Ectodermal cell (in vitro differentiated cells): Measurements from ENCODE around the gene ARRB1.
A peak's percentile ranks its signal among the peaks of the same experiment; 100 is the strongest.
"Not testable (repeated sequence)": the region's sequence is repeated elsewhere in the genome, so short reads cannot be mapped to it uniquely, and the experiment has no call there.

ENCODE experiments used
- H3K27ac ChIP-seq: 2 replicates; pipeline ENCODE4 v1.7.0; 2013; ENCODE audit warnings: mild to moderate bottlenecking, low read depth, low read length; ENCODE audit not compliant: insufficient read depth, poor library complexity, severe bottlenecking
- H3K27me3 ChIP-seq: 2 replicates; pipeline ENCODE4 v1.7.0; 2013; ENCODE audit warnings: mild to moderate bottlenecking, low read length; ENCODE audit not compliant: insufficient read depth, control insufficient read depth, poor library complexity, severe bottlenecking
- H3K36me3 ChIP-seq: one replicate; pipeline ENCODE4 v1.7.0; 2013; ENCODE audit warnings: low read length; ENCODE audit not compliant: control insufficient read depth, insufficient read depth
- H3K4me1 ChIP-seq: one replicate; pipeline ENCODE4 v1.7.0; 2013; ENCODE audit warnings: low read length; ENCODE audit not compliant: control insufficient read depth, insufficient read depth
- H3K4me3 ChIP-seq: 2 replicates; pipeline ENCODE4 v1.7.0; 2013; ENCODE audit warnings: low read depth, low read length, control low read depth; ENCODE audit not compliant: insufficient read depth
- H3K9me3 ChIP-seq: 2 replicates; pipeline ENCODE4 v1.7.0; 2013; ENCODE audit warnings: mild to moderate bottlenecking, low read length, moderate library complexity; ENCODE audit not compliant: control insufficient read depth
- WGBS, 2 experiments: methylation state at CpG; one replicate each; pipeline ENCODE4 v1.1.7; 2013; ENCODE audit warnings: missing lambda C conversion rate in 2 of 2; 5-methylcytosine and 5-hydroxymethylcytosine counted together

The ARRB1 gene

GRCh38 chr11:75371949-75372876, 20.8 kb upstream of the ARRB1 start:
- Histone ChIP-seq H3K27ac (no peak overlapping the region), H3K36me3 (no peaks in the 10 kb centered on the region), H3K27me3 (no peaks in the 10 kb centered on the region), H3K4me3 (no peak overlapping the region), H3K4me1 (no peaks in the 10 kb centered on the region), H3K9me3 (no peaks in the 10 kb centered on the region)
- 88 to 89% methylated on average over 8 of the region's 8 CpGs for WGBS, 2 experiments

- WGBS, 2 experiments = 88 to 91% methylated on average over 6 of the region's 6 CpGs
- Histone ChIP-seq H3K4me1 (no peaks in the 10 kb centered on the region), H3K4me3 (no peak overlapping the region), H3K9me3 (no peaks in the 10 kb centered on the region), H3K27me3 (no peaks in the 10 kb centered on the region), H3K27ac (no peak overlapping the region), H3K36me3 (no peaks in the 10 kb centered on the region)
Measured at GRCh38 chr11:75369560-75370255, 18.2 kb upstream of the ARRB1 start.

- H3K27ac ChIP-seq = not testable (repeated sequence)
- 92 to 96% methylated on average over 5 of the region's 5 CpGs for WGBS, 2 experiments
Measured at GRCh38 chr11:75366826-75367225, 15.4 kb upstream of the ARRB1 start.

GRCh38 chr11:75365711-75366181, 14.3 kb upstream of the ARRB1 start:
- no peak overlapping the region for H3K27ac ChIP-seq
- H3K4me3 ChIP-seq = no peak overlapping the region
- no peaks in the 10 kb centered on the region for H3K36me3 ChIP-seq
- no peaks in the 10 kb centered on the region for H3K4me1 ChIP-seq
- no peaks in the 10 kb centered on the region for H3K27me3 ChIP-seq
- WGBS, 2 experiments = 87 to 97% methylated on average over 1 of the region's 2 CpGs
- H3K9me3 ChIP-seq = no peaks in the 10 kb centered on the region

More at GRCh38 chr11:75366826-75367225, 15.4 kb upstream of the ARRB1 start:
- H3K36me3 ChIP-seq, H3K4me1 ChIP-seq, H3K9me3 ChIP-seq, H3K4me3 ChIP-seq, H3K27me3 ChIP-seq: not testable (repeated sequence)

GRCh38 chr11:75362285-75362684, 10.8 kb upstream of the ARRB1 start:
- H3K4me1 ChIP-seq, H3K27ac ChIP-seq, H3K4me3 ChIP-seq, H3K36me3 ChIP-seq, H3K9me3 ChIP-seq, H3K27me3 ChIP-seq: not testable (repeated sequence)
- WGBS, 2 experiments = 90 to 93% methylated on average over 3 to 4 of the region's 4 CpGs

GRCh38 chr11:75356613-75357012, 5.2 kb upstream of the ARRB1 start:
- Histone ChIP-seq H3K36me3 (no peaks in the 10 kb centered on the region), H3K9me3 (no peaks in the 10 kb centered on the region), H3K27me3 (peaks cover 14% of the 10 kb centered on the region), H3K4me1 (no peaks in the 10 kb centered on the region), H3K4me3 (no peak overlapping the region), H3K27ac (no peak overlapping the region)
- 88 to 94% methylated on average over 2 of the region's 2 CpGs for WGBS, 2 experiments

GRCh38 chr11:75355051-75355450, 3.6 kb upstream of the ARRB1 start:
- Histone ChIP-seq H3K27me3 (peaks cover 29% of the 10 kb centered on the region), H3K36me3 (no peaks in the 10 kb centered on the region), H3K4me1 (peaks cover 11% of the 10 kb centered on the region), H3K27ac (no peak overlapping the region), H3K9me3 (no peaks in the 10 kb centered on the region), H3K4me3 (no peak overlapping the region)
- 92% methylated on average over 10 of the region's 10 CpGs for WGBS, 2 experiments

- Histone ChIP-seq H3K4me1 (peaks cover 32% of the 10 kb centered on the region), H3K36me3 (no peaks in the 10 kb centered on the region), H3K4me3 (peak overlapping the region; percentile 62), H3K9me3 (no peaks in the 10 kb centered on the region), H3K27me3 (peaks cover 29% of the 10 kb centered on the region), H3K27ac (no peak overlapping the region)
- 72 to 80% methylated on average over 4 to 5 of the region's 5 CpGs for WGBS, 2 experiments
Measured at GRCh38 chr11:75352588-75353206, 1.2 kb upstream of the ARRB1 start.

- Histone ChIP-seq H3K36me3 (no peaks in the 10 kb centered on the region), H3K27ac (no peak overlapping the region), H3K27me3 (peaks cover 29% of the 10 kb centered on the region), H3K4me1 (peaks cover 36% of the 10 kb centered on the region), H3K4me3 (peak overlapping the region; percentile 62), H3K9me3 (no peaks in the 10 kb centered on the region)
- WGBS, 2 experiments = 4% methylated on average over 64 of the region's 64 CpGs
Measured at GRCh38 chr11:75351791-75352587, 528 bp upstream of the ARRB1 start.
